ENCODE data around the gene SLC25A26. TPM values are rescaled to one million over a fixed set of nuclear protein-coding genes. Genes with fewer than 3 reads are reported as not detected.

Gene SLC25A26
- total RNA-seq, 1 experiment from 2014 or later, result 13.2 TPM

- POLR2A ChIA-PET, result no interaction called here
- H3K27ac ChIP-seq (ENCODE audit: low read length), result no peak overlapping the region
- H3K4me1 ChIP-seq (ENCODE audit: control insufficient read depth, insufficient read depth, low read length), result no peaks in the 10 kb centered on the region
- ATAC-seq, result no peak
- DNase-seq (ENCODE audit: low read depth, low spot score), result no peak
- no peaks in the 10 kb centered on the region for H3K36me3 ChIP-seq (ENCODE audit: control insufficient read depth, insufficient read depth, low read length)
- no peaks in the 10 kb centered on the region for H3K9me3 ChIP-seq (ENCODE audit: control insufficient read depth, insufficient read depth, low read depth, low read length)
- TF ChIP-seq CTCF (IDR thresholded peaks at IDR 0.05) (no peak), TCF7L2 (IDR thresholded peaks at IDR 0.05; ENCODE audit: low read depth, low read length) (no peak), SIN3A (IDR thresholded peaks at IDR 0.05; ENCODE audit: borderline replicate concordance, insufficient read depth, low read depth, low read length) (no peak), POLR2AphosphoS5 (IDR thresholded peaks at IDR 0.05; ENCODE audit: low read depth, low read length) (no peak), REST (IDR thresholded peaks at IDR 0.05; ENCODE audit: insufficient read depth in 1 of 2, low read depth in 2 of 2, low read length in 1 of 2) (no peak)
- BruUV-seq (replicated peaks), result no TSS peak
- CTCF ChIA-PET, result no interaction called here
- H3K27me3 ChIP-seq (ENCODE audit: control insufficient read depth, insufficient read depth, low read length), result no peaks in the 10 kb centered on the region
- in situ Hi-C loops (cut with HindIII; ENCODE audit: low pct_unique_long_range_greater_than_20kb, low sequenced_read_pairs), result no loop called here
- intact Hi-C loops (cut with micrococcal nuclease; ENCODE audit: unreplicated experiment), result no loop called here
- H3K4me3 ChIP-seq (ENCODE audit: low read depth in 2 of 2, low read length in 2 of 2), result no peak overlapping the region
Measured at GRCh38 chr3:66203275-66203674, 17.5 kb upstream of the SLC25A26 start.

GRCh38 chr3:66206806-66207205 lies 14.0 kb upstream of the SLC25A26 start:
- intact Hi-C loops (cut with micrococcal nuclease; ENCODE audit: unreplicated experiment), result no loop called here
- no peak for TF ChIP-seq POLR2AphosphoS5 (IDR thresholded peaks at IDR 0.05; ENCODE audit: low read depth, low read length)
- no peak for TF ChIP-seq TCF7L2 (IDR thresholded peaks at IDR 0.05; ENCODE audit: low read depth, low read length)
- no peak for TF ChIP-seq REST (IDR thresholded peaks at IDR 0.05; ENCODE audit: insufficient read depth in 1 of 2, low read depth in 2 of 2, low read length in 1 of 2)
- TF ChIP-seq CTCF (IDR thresholded peaks at IDR 0.05), result no peak
- TF ChIP-seq SIN3A (IDR thresholded peaks at IDR 0.05; ENCODE audit: borderline replicate concordance, insufficient read depth, low read depth, low read length), result no peak
- Histone ChIP-seq H3K27me3 (ENCODE audit: control insufficient read depth, insufficient read depth, low read length) (no peaks in the 10 kb centered on the region), H3K27ac (ENCODE audit: low read length) (no peak overlapping the region), H3K4me3 (ENCODE audit: low read depth in 2 of 2, low read length in 2 of 2) (no peak overlapping the region), H3K36me3 (ENCODE audit: control insufficient read depth, insufficient read depth, low read length) (no peaks in the 10 kb centered on the region), H3K9me3 (ENCODE audit: control insufficient read depth, insufficient read depth, low read depth, low read length) (no peaks in the 10 kb centered on the region), H3K4me1 (ENCODE audit: control insufficient read depth, insufficient read depth, low read length) (no peaks in the 10 kb centered on the region)
- ATAC-seq (no peak), DNase-seq (ENCODE audit: low read depth, low spot score) (no peak)
- CTCF ChIA-PET, result no interaction called here
- POLR2A ChIA-PET, result no interaction called here
- in situ Hi-C loops (cut with HindIII; ENCODE audit: low pct_unique_long_range_greater_than_20kb, low sequenced_read_pairs), result no loop called here
- BruUV-seq (replicated peaks), result no TSS peak
